Mucosa of rectum (tissue), 2 donors: Measurements from ENCODE around the gene TCFL5.
"Not testable (repeated sequence)": the region's sequence is repeated elsewhere in the genome, so short reads cannot be mapped to it uniquely, and the experiment has no call there.

Source experiments
- H3K27ac ChIP-seq, 2 donors: one replicate each; pipeline ENCODE4 v1.7.0; 2013; ENCODE audit warnings: inconsistent platforms in 2 of 2, low read depth in 2 of 2, low read length in 2 of 2
- H3K27me3 ChIP-seq, 2 donors: one replicate each; pipeline ENCODE4 v1.7.0; 2013; ENCODE audit warnings: low read length in 2 of 2; ENCODE audit not compliant: control insufficient read depth in 2 of 2, insufficient read depth in 2 of 2
- H3K36me3 ChIP-seq, 2 donors: one replicate each; pipeline ENCODE4 v1.7.0; 2013; ENCODE audit warnings: low read length in 2 of 2; ENCODE audit not compliant: control insufficient read depth in 2 of 2, insufficient read depth in 2 of 2
- H3K4me1 ChIP-seq, 2 donors: one replicate each; pipeline ENCODE4 v1.7.0; 2013; ENCODE audit warnings: low read length in 2 of 2, mild to moderate bottlenecking in 1 of 2; ENCODE audit not compliant: control insufficient read depth in 2 of 2, insufficient read depth in 2 of 2
- H3K4me3 ChIP-seq, 2 donors: one replicate each; pipeline ENCODE4 v1.7.0; 2013; ENCODE audit warnings: low read length in 2 of 2
- H3K9ac ChIP-seq, 2 donors: one replicate each; pipeline ENCODE4 v1.7.0; 2013; ENCODE audit warnings: low read length in 2 of 2, low read depth in 1 of 2, mild to moderate bottlenecking in 1 of 2
- H3K9me3 ChIP-seq, 2 donors: one replicate each; pipeline ENCODE4 v1.7.0; 2013; ENCODE audit warnings: low read length in 2 of 2; ENCODE audit not compliant: control insufficient read depth in 2 of 2
- donor health status: healthy.
- donor health status: Normal muscosa, but diverticular disease.

TCFL5 gene

GRCh38 chr20:62880147-62880934 is 18.7 kb upstream of the TCFL5 start:
- Histone ChIP-seq H3K9me3 (no peaks in the 10 kb centered on the region), H3K4me1 (peaks cover 0 to 7% of the 10 kb centered on the region in 2 donors), H3K36me3 (peaks cover 0 to 10% of the 10 kb centered on the region in 2 donors), H3K27ac (no peak overlapping the region), H3K4me3 (no peak overlapping the region), H3K9ac (no peak overlapping the region), H3K27me3 (no peaks in the 10 kb centered on the region)

- H3K27ac ChIP-seq: no peak overlapping the region
- peaks cover 0 to 7% of the 10 kb centered on the region in 2 donors for H3K4me1 ChIP-seq
- H3K36me3 ChIP-seq: peaks cover 0 to 10% of the 10 kb centered on the region in 2 donors
- no peaks in the 10 kb centered on the region for H3K9me3 ChIP-seq
- no peak overlapping the region for H3K9ac ChIP-seq
- H3K27me3 ChIP-seq: no peaks in the 10 kb centered on the region
- H3K4me3 ChIP-seq: no peak overlapping the region
These were observed 17.9 kb upstream of the TCFL5 start for GRCh38 chr20:62879275-62880146.

DNA sequence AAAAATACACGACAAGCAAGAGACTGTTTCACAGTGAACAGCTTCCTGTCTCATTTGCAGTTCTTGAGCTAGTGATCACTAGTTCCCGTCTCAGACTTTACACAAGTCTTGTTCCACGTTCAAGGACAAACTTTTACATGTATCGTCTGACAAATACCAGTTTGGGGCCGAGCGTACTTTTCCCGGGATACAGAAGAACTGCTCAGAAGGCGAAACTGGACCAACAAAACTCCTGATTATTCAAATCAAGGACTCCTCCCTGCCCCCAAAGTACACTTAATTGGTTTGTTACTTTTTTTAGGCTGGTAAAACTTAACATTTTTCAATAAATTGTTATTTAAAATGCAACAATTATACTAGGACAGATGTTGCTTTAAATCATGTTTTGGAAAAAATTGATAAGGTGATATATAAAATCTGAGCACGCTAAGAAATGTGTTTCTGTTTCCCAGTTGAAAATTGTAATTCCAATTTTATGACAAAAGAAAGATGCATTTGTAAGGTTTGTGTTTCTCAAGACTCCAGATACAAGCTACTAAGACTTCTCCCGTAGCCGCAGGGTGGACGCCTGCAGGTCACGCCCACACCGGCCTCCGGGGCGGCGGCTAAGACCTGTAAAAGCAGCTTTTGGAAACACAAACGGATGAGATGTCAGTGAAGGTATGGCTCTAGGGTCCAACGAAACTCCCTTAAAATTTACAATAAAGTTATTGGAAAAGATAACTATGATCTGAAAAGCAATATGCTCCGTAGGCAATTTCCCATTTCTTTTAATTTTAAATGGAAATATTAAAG is 16.8 kb upstream of the TCFL5 start:
- Histone ChIP-seq H3K9ac (no peak overlapping the region), H3K36me3 (peaks cover 0 to 10% of the 10 kb centered on the region in 2 donors), H3K4me3 (no peak overlapping the region), H3K9me3 (no peaks in the 10 kb centered on the region), H3K4me1 (peaks cover 0 to 7% of the 10 kb centered on the region in 2 donors), H3K27ac (no peak overlapping the region), H3K27me3 (no peaks in the 10 kb centered on the region)

GRCh38 chr20:62876902-62877816 is 15.5 kb upstream of the TCFL5 start:
- H3K4me1 ChIP-seq: peaks cover 0 to 7% of the 10 kb centered on the region in 2 donors
- no peaks in the 10 kb centered on the region for H3K27me3 ChIP-seq
- H3K36me3 ChIP-seq: peaks cover 0 to 9% of the 10 kb centered on the region in 2 donors
- peak overlapping the region in 1 of 2 donors; percentile 11 for H3K27ac ChIP-seq
- H3K9ac ChIP-seq: no peak overlapping the region
- no peak overlapping the region for H3K4me3 ChIP-seq
- no peaks in the 10 kb centered on the region for H3K9me3 ChIP-seq

DNA sequence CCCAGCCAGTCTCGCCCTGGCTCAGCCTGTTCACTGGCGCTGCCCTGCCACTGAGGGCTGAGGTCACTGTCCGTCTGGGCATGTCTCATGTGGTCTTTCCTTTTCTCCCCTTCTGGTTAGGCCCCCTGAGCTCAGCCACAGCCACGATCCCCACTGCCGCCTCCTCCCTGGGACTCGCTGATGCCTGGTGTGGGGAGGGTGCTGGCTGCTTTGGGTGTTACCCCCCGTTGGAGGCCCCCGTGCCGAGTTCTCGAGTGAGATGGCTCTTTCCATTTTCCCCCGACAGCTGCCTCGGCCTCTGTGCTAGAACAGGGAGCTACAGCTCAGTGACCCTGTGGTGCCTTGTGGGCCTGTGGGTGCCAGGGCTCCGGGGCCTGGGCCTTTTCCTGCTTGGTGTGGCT is 14.9 kb upstream of the TCFL5 start:
- Histone ChIP-seq H3K9ac (no peak overlapping the region), H3K4me1 (peaks cover 0 to 7% of the 10 kb centered on the region in 2 donors)

GRCh38 chr20:62875419-62876361 is 14.1 kb upstream of the TCFL5 start:
- H3K4me3 ChIP-seq: no peak overlapping the region
- H3K4me1 ChIP-seq: peaks cover 0 to 7% of the 10 kb centered on the region in 2 donors
- H3K9me3 ChIP-seq: no peaks in the 10 kb centered on the region
- H3K9ac ChIP-seq: no peak overlapping the region
- no peaks in the 10 kb centered on the region for H3K36me3 ChIP-seq
- peak overlapping the region; percentile 8 to 16 for H3K27ac ChIP-seq
- H3K27me3 ChIP-seq: no peaks in the 10 kb centered on the region

More for the DNA sequence above, 14.9 kb upstream of the TCFL5 start:
- H3K27me3 ChIP-seq: no peaks in the 10 kb centered on the region
- H3K36me3 ChIP-seq: peaks cover 0 to 3% of the 10 kb centered on the region in 2 donors
- H3K9me3 ChIP-seq: no peaks in the 10 kb centered on the region
- peak overlapping the region in 1 of 2 donors; percentile 11 for H3K27ac ChIP-seq
- H3K4me3 ChIP-seq: no peak overlapping the region

DNA sequence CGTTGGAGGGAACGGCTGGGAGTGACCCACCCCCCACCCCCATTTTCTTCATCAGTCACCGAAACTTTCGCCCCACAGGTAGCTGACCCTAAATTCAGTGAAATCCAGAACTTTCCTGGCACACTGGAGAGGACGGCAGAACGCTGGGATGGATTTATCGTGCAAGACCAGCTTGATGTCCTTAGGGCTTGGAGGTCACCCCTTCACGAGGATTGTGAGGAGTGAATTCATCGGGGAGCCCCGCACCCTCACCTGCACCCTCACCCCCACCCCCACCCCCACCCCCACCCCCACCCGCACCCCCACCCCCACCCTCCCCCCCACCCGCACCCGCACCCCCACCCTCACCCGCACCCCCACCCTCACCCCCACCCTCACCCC is 13.3 kb upstream of the TCFL5 start:
- no peaks in the 10 kb centered on the region for H3K36me3 ChIP-seq
- no peaks in the 10 kb centered on the region for H3K9me3 ChIP-seq
- H3K4me1 ChIP-seq: peaks cover 0 to 7% of the 10 kb centered on the region in 2 donors
- no peak overlapping the region for H3K27ac ChIP-seq
- no peak overlapping the region for H3K9ac ChIP-seq
- H3K27me3 ChIP-seq: no peaks in the 10 kb centered on the region
- H3K4me3 ChIP-seq: no peak overlapping the region

- H3K27me3 ChIP-seq, H3K9ac ChIP-seq, H3K4me3 ChIP-seq, H3K9me3 ChIP-seq, H3K27ac ChIP-seq, H3K36me3 ChIP-seq, H3K4me1 ChIP-seq: not testable (repeated sequence)
These were observed 12.0 kb upstream of the TCFL5 start for GRCh38 chr20:62873681-62874031.
